Measurements from ENCODE around the gene CDC16.

- no peak for TF ChIP-seq GATA2 (IDR thresholded peaks at IDR 0.05; ENCODE audit: low read depth, low read length)
- no peak for TF ChIP-seq GATA3 (IDR thresholded peaks at IDR 0.05; ENCODE audit: low read depth, low read length)
These were observed 33.9 kb downstream of the CDC16 start for GRCh38 chr13:114268344-114269280.

All from SH-SY5Y (cell line).